Duodenal mucosa (tissue), 2 donors: ENCODE results near the gene ZNF580.

Experiments
- H3K27ac ChIP-seq: one replicate; pipeline ENCODE4 v1.7.0; 2013; ENCODE audit warnings: low read depth, low read length
- H3K27me3 ChIP-seq, 2 donors: one replicate each; pipeline ENCODE4 v1.7.0; 2013; ENCODE audit warnings: low read length in 2 of 2, control low read depth in 1 of 2; ENCODE audit not compliant: insufficient read depth in 2 of 2, control insufficient read depth in 1 of 2
- H3K36me3 ChIP-seq, 2 donors: one replicate each; pipeline ENCODE4 v1.7.0; 2013; ENCODE audit warnings: low read length in 2 of 2, control low read depth in 1 of 2; ENCODE audit not compliant: insufficient read depth in 2 of 2, control insufficient read depth in 1 of 2
- H3K4me1 ChIP-seq, 2 donors: one replicate each; pipeline ENCODE4 v1.7.0; 2013; ENCODE audit warnings: low read length in 2 of 2, control low read depth in 1 of 2; ENCODE audit not compliant: insufficient read depth in 2 of 2, control insufficient read depth in 1 of 2
- H3K4me3 ChIP-seq, 2 donors: one replicate each; pipeline ENCODE4 v1.7.0; 2013; ENCODE audit warnings: low read length in 2 of 2, low read depth in 1 of 2
- H3K9ac ChIP-seq, 2 donors: one replicate each; pipeline ENCODE4 v1.7.0; 2013; ENCODE audit warnings: low read length in 2 of 2, low read depth in 1 of 2
- H3K9me3 ChIP-seq, 2 donors: one replicate each; pipeline ENCODE4 v1.7.0; 2013; ENCODE audit warnings: low read length in 2 of 2, control low read depth in 1 of 2; ENCODE audit not compliant: control insufficient read depth in 1 of 2

ZNF580 gene

GRCh38 chr19:55676889-55677505 is 36.2 kb downstream of the ZNF580 start:
- Histone ChIP-seq H3K27me3 (no peaks in the 10 kb centered on the region), H3K9ac (peak overlapping the region; percentile 95 to 96), H3K27ac (peak overlapping the region; percentile 22), H3K9me3 (no peaks in the 10 kb centered on the region), H3K4me3 (peak overlapping the region; percentile 91 to 97), H3K4me1 (peaks cover 55 to 59% of the 10 kb centered on the region in 2 donors), H3K36me3 (peaks cover 36 to 51% of the 10 kb centered on the region in 2 donors)

GRCh38 chr19:55677572-55678028 is 36.8 kb downstream of the ZNF580 start:
- no peaks in the 10 kb centered on the region for H3K9me3 ChIP-seq
- peaks cover 60 to 63% of the 10 kb centered on the region in 2 donors for H3K4me1 ChIP-seq
- no peaks in the 10 kb centered on the region for H3K27me3 ChIP-seq
- H3K9ac ChIP-seq, result peak overlapping the region; percentile 20 to 96
- H3K36me3 ChIP-seq, result peaks cover 36 to 51% of the 10 kb centered on the region in 2 donors
- peak overlapping the region; percentile 24 for H3K27ac ChIP-seq
- H3K4me3 ChIP-seq, result peak overlapping the region; percentile 91 to 97

- Histone ChIP-seq H3K4me3 (peak overlapping the region; percentile 91 to 97), H3K9me3 (no peaks in the 10 kb centered on the region), H3K4me1 (peaks cover 62 to 63% of the 10 kb centered on the region in 2 donors), H3K27ac (peak overlapping the region; percentile 24), H3K36me3 (peaks cover 36 to 51% of the 10 kb centered on the region in 2 donors), H3K9ac (peak overlapping the region; percentile 20 to 96), H3K27me3 (no peaks in the 10 kb centered on the region)
Measured at GRCh38 chr19:55678121-55678671, 37.4 kb downstream of the ZNF580 start.

- Histone ChIP-seq H3K36me3 (peaks cover 33 to 48% of the 10 kb centered on the region in 2 donors), H3K9ac (no peak overlapping the region), H3K4me1 (peaks cover 63 to 76% of the 10 kb centered on the region in 2 donors), H3K4me3 (no peak overlapping the region), H3K27me3 (no peaks in the 10 kb centered on the region), H3K9me3 (no peaks in the 10 kb centered on the region), H3K27ac (no peak overlapping the region)
Measured at GRCh38 chr19:55679343-55680257, 38.8 kb downstream of the ZNF580 start.

- H3K9me3 ChIP-seq, result no peaks in the 10 kb centered on the region
- H3K27ac ChIP-seq, result no peak overlapping the region
- no peak overlapping the region for H3K4me3 ChIP-seq
- no peak overlapping the region for H3K9ac ChIP-seq
- H3K36me3 ChIP-seq, result peaks cover 40 to 58% of the 10 kb centered on the region in 2 donors
- H3K4me1 ChIP-seq, result peaks cover 72 to 84% of the 10 kb centered on the region in 2 donors
- H3K27me3 ChIP-seq, result no peaks in the 10 kb centered on the region
Measured at GRCh38 chr19:55680339-55681130, 39.7 kb downstream of the ZNF580 start.

GRCh38 chr19:55681131-55682092 is 40.6 kb downstream of the ZNF580 start:
- H3K9ac ChIP-seq, result no peak overlapping the region
- no peaks in the 10 kb centered on the region for H3K9me3 ChIP-seq
- peaks cover 46 to 66% of the 10 kb centered on the region in 2 donors for H3K36me3 ChIP-seq
- H3K27me3 ChIP-seq, result no peaks in the 10 kb centered on the region
- no peak overlapping the region for H3K27ac ChIP-seq
- no peak overlapping the region for H3K4me3 ChIP-seq
- peaks cover 77 to 84% of the 10 kb centered on the region in 2 donors for H3K4me1 ChIP-seq

- Histone ChIP-seq H3K4me1 (peaks cover 69 to 81% of the 10 kb centered on the region in 2 donors), H3K27ac (peak overlapping the region; percentile 77), H3K9me3 (no peaks in the 10 kb centered on the region), H3K4me3 (peak overlapping the region; percentile 36 to 39), H3K9ac (peak overlapping the region; percentile 42 to 63), H3K27me3 (no peaks in the 10 kb centered on the region), H3K36me3 (peaks cover 46 to 66% of the 10 kb centered on the region in 2 donors)
Measured at GRCh38 chr19:55683449-55684261, 42.9 kb downstream of the ZNF580 start.

- peaks cover 42 to 65% of the 10 kb centered on the region in 2 donors for H3K36me3 ChIP-seq
- no peaks in the 10 kb centered on the region for H3K27me3 ChIP-seq
- peaks cover 66 to 76% of the 10 kb centered on the region in 2 donors for H3K4me1 ChIP-seq
- peak overlapping the region in 1 of 2 donors; percentile 36 for H3K4me3 ChIP-seq
- H3K27ac ChIP-seq, result peak overlapping the region; percentile 77
- peak overlapping the region; percentile 42 to 63 for H3K9ac ChIP-seq
- no peaks in the 10 kb centered on the region for H3K9me3 ChIP-seq
Measured at GRCh38 chr19:55684946-55685681, 44.3 kb downstream of the ZNF580 start.
